Stimulated activated CD4-positive, alpha-beta T cell treated with anti-CD3 and anti-CD28 coated beads, Interleukin-4, amount 100 ng/mL, for 4 hours (primary cell): ENCODE data around the gene RAB1B.
"Not testable (repeated sequence)": the region's sequence is repeated elsewhere in the genome, so short reads cannot be mapped to it uniquely, and the experiment has no call there.

Experiments
- DNase-seq, 2 experiments: peaks; one replicate each; pipeline ENCODE4 v3.0.0-alpha.2; 2020

RAB1B gene

GRCh38 chr11:66310803-66311440 lies 42.5 kb downstream of the RAB1B start:
- not testable (repeated sequence) for DNase-seq

- DNase-seq, result no peak
These were observed 43.1 kb downstream of the RAB1B start for GRCh38 chr11:66311470-66311964.

DNA sequence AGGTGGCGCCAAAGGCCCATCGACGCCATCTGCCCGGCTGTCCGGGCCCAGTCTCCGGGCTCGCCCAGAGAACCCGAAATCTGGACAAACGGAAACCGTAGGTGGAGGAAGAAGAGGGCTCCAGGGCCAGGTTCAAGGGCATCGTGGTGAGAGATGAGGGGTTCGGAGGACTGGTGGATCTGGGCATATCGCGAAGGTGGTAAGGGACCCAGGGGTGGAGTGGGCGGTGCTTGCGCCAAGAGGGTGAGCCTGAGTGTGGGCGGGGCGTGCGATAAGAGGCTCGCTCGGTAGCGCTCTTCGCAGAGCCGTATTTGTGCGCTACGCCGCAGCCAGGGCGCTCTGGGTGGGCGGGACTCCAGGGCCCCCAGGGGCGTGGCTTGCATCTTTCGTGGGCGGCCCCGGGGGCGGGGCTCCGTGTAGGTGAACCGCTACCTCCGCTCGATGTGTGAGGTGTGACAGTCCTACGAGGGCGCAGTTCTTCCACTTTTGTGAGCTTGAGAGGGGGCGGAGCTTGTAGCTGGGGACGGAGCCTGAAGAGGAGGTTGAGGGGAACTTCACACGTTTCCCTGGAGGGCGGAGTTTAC lies 43.6 kb downstream of the RAB1B start:
- peak; percentile 95 to 99 for DNase-seq

GRCh38 chr11:66312549-66313320 lies 44.3 kb downstream of the RAB1B start:
- peak; percentile 95 to 97 for DNase-seq

DNA sequence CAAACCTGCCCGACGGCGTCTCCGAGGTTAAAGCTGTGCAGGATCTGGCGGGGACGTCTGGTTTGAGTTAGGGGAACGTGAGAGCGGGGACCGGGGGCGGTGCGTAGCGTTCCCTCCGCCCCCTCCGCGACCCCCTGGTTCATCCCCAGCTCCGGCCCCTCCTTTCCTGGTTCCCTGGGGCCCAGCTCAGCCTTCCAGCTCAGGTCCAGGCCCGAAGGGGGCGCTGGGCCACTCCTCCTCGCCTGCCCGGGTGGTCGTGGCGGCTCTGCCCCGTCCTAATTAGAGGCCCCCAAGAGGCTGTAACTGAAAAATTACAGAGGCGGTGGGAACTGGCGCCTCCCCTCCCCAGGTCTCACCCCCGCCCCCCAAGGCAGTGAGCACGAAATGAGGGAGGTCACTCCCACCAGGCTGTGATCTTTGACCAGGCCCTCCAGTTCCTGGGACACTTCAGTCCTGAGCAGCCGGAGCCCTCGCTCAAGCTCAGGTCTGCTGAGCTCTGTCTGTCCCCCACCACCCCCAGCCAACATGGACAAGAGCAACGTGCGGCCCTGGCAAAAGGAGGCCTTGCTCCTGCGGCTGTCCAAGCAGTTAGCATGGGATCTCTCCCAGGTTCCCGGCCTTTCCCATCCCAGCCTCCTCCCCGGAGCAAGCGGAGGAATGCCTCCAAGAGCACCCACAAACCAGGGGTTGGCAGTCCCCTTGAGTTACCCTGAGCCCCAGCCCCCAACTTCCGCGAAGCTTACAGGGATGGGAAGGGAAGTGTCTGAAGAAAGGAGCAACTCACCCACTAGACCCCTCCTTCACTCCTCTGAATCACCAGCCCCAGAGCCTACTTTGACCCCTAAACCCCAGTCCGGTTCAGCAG lies 45.1 kb downstream of the RAB1B start:
- no peak for DNase-seq

GRCh38 chr11:66314186-66314501 lies 45.7 kb downstream of the RAB1B start:
- no peak for DNase-seq

- no peak for DNase-seq
These were observed 46.4 kb downstream of the RAB1B start for GRCh38 chr11:66314561-66315497.

DNA sequence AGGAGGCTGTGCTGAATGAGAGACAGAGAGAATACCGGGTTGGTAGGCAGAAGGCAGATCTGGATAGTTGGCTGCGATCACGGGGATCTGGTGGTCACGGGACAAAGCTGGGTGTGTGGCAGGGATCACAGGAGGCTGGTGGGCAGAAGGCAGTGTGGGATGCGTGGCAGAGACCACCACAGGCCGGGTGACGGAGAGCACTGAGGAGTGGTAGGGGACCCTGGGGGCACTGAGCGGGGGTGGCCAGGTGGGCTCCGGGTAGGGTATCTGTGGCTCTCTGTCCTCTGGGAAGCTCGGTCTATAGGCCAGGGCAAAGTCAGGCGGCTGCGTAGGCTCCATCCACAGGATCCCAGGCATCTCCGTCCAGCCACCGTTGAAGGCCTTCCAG lies 47.1 kb downstream of the RAB1B start:
- no peak for DNase-seq

DNA sequence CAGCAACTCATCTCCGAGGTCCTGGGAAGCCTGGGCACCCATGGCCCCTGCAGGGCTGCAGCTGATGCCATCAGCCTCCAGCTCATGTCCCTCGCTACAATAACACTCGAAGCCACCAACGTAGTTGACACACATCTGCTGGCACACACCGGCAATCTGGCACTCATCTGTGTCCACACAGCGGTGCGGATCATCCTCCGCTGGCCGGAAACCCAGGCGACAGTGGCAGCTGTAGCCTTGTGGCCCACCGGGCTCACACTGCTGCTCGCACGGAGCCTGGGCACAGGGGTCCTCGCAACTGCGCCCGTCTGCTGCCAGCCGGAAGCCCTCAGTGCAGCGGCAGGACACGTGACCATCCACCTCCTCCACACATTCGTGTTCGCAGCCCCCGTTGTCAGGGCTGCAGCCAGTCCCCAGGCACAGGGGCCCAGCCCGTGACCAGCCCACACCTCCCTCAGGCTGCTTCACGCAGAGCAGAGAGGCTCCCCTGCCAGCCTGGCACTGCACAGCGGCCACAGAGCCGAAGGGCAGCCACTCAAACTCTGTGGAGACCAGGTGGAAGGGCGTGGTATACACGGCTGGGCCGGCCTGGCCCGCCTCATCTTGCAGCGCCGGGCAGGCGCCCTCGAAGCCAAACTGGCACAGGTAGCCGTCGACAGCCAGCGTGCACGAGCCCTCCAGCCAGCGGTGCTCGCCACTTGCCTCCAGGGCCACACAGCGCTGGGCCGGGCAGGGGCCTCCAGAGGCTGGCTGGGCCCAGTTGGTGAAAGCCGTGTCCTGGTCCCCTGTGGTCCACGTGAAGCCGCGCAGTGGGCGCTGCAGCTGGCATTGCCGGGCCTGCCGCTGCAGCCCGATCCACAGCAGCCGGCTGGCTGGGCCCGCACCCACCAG lies 47.7 kb downstream of the RAB1B start:
- no peak for DNase-seq

- no peak for DNase-seq
These were observed 48.4 kb downstream of the RAB1B start, which contains the start of gene CD248 for GRCh38 chr11:66316849-66317251. Gene CD248, minus strand, starts transcription at chr11:66317044. Its CDS starts 17 bp downstream, at chr11:66317027.

GRCh38 chr11:66317322-66317722 lies 48.9 kb downstream of the RAB1B start:
- DNase-seq, result peak in 1 of 2 experiments; percentile 33

- peak in 1 of 2 experiments; percentile 29 for DNase-seq
These were observed 49.5 kb downstream of the RAB1B start for GRCh38 chr11:66317723-66318599.

DNA sequence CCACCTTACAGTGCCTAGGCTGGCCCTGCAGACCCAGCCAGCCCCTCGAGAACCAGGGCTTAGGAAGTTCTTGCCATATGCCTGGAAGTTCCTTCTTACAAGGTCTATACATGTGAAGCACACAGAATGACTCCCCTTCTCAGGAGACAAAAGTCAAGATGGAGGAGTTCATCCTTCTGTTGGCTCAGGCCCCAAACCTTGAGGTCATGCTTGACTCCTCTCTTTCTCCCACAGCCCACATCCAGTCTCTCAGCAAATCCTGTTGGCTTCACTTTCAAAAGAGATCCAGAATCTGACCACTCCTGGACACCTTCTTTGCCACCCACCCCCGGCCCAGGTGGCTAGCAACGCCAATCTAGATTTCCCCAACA lies 50.1 kb downstream of the RAB1B start:
- DNase-seq, result no peak

DNA sequence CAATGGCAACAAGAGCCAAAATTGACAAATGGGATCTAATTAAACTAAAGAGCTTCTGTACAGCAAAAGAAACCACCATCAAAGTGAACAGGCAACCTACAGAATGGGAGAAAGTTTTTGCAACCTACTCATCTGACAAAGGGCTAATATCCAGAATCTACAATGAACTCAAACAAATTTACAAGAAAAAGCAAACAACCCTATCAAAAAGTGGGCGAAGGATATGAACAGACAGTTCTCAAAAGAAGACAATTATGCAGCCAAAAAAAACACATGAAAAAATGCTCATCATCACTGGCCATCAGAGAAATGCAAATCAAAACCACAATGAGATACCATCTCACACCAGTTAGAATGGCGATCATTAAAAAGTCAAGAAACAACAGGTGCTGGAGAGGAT lies 51.9 kb downstream of the RAB1B start:
- DNase-seq, result not testable (repeated sequence)

GRCh38 chr11:66320748-66321147 lies 52.3 kb downstream of the RAB1B start:
- DNase-seq, result not testable (repeated sequence)

GRCh38 chr11:66321606-66322005 lies 53.2 kb downstream of the RAB1B start:
- DNase-seq, result no peak

DNA sequence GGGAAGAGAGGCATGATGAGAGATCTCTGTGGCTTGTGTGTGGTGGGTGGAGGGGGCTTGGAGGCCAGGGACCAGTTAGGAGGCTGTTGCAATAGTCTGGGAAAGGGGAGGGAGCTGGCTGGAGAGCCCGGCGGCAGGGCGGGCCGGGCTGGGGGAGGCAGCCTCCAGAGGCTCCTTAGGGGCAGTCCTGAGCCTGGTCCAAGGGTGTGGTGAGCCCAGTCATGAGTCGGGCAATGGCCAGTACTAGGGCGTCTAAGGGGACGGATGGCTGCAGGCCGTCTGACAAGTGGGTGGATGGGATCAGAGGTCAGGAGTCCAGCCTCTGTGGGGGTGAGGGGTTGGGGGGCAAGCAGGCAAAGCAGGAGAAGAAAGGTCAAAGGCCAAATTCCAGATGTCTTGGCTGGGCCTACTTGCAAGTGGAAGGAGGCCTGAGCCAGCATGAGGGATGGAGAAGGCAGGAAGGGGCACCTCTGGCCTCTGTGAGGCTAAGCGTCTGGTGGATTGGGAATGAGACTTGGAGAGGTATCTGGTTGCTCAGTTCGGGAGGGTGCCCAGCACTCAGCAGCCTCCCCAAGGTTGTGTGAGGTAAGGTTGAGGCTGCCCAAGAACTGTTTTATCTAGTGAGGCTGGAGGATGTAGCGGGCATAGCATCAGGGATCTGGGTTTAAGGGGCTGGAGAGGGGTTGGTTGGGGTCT lies 54.4 kb downstream of the RAB1B start:
- no peak for DNase-seq

GRCh38 chr11:66323684-66324083 lies 55.2 kb downstream of the RAB1B start:
- DNase-seq, result no peak

GRCh38 chr11:66324664-66325063 lies 56.2 kb downstream of the RAB1B start:
- no peak for DNase-seq
